Liver (tissue), 3 donors: ENCODE measurements around the gene TTLL5.

Source experiments
- YY1 ChIP-seq: IDR thresholded peaks from 2 replicates; pipeline ENCODE4 v1.6.1; 2016; ENCODE audit warnings: antibody characterized with exemption, mild to moderate bottlenecking
- TF ChIP-seq, protein P1 (sequence below): fragments of 150-350 bp; IDR thresholded peaks from 2 replicates; pipeline ENCODE4 v1.5.1; 2017; ENCODE audit warnings: improper control_type of control experiment, low read depth, low read length; ENCODE audit not compliant: missing input control
- TF ChIP-seq, protein P2 (sequence below): IDR thresholded peaks from 2 replicates; pipeline ENCODE4 v1.6.1; 2016; ENCODE audit warnings: antibody characterized with exemption
- donor health status: healthy.
- donor health status: healthy.

GRCh38 chr14:75826599-75826998 lies 165.6 kb downstream of the TTLL5 start:
- TF ChIP-seq, protein P1, sequence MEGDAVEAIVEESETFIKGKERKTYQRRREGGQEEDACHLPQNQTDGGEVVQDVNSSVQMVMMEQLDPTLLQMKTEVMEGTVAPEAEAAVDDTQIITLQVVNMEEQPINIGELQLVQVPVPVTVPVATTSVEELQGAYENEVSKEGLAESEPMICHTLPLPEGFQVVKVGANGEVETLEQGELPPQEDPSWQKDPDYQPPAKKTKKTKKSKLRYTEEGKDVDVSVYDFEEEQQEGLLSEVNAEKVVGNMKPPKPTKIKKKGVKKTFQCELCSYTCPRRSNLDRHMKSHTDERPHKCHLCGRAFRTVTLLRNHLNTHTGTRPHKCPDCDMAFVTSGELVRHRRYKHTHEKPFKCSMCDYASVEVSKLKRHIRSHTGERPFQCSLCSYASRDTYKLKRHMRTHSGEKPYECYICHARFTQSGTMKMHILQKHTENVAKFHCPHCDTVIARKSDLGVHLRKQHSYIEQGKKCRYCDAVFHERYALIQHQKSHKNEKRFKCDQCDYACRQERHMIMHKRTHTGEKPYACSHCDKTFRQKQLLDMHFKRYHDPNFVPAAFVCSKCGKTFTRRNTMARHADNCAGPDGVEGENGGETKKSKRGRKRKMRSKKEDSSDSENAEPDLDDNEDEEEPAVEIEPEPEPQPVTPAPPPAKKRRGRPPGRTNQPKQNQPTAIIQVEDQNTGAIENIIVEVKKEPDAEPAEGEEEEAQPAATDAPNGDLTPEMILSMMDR: no peak
- TF ChIP-seq, protein P2, sequence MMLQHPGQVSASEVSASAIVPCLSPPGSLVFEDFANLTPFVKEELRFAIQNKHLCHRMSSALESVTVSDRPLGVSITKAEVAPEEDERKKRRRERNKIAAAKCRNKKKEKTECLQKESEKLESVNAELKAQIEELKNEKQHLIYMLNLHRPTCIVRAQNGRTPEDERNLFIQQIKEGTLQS: no peak
- no peak for TF ChIP-seq YY1
